Upper lobe of left lung (tissue), 6 donors: Measurements from ENCODE around the gene PNPLA7. TPM values are rescaled to one million over a fixed set of nuclear protein-coding genes. Genes with fewer than 3 reads are reported as not detected.
A peak's percentile ranks its signal among the peaks of the same experiment; 100 is the strongest.
"Not testable (repeated sequence)": the region's sequence is repeated elsewhere in the genome, so short reads cannot be mapped to it uniquely, and the experiment has no call there.

Source experiments
- ATAC-seq, 2 donors: fragments of 200-7000 bp; cut with Tn5 transposase; one replicate each; pipeline ENCODE4 v1.9.1; 2022; ENCODE audit warnings: mild to moderate bottlenecking in 2 of 2, moderate library complexity in 2 of 2; ENCODE audit not compliant: low FRiP score in 2 of 2
- DNase-seq, 2 donors: peaks; one replicate each; pipeline ENCODE4 v3.0.0-alpha.2; 2019 to 2020
- H3K27ac ChIP-seq, 4 donors: fragments of 200-600 bp; sonication (generic); one replicate each; pipeline ENCODE4 v1.5.1; 2016 to 2019
- H3K27me3 ChIP-seq, 4 donors: fragments of 200-600 bp; sonication (generic); one replicate each; pipeline ENCODE4 v1.5.1; 2017 to 2019
- H3K36me3 ChIP-seq, 4 donors: fragments of 200-600 bp; sonication (generic); one replicate each; pipeline ENCODE4 v1.5.1; 2016 to 2019
- H3K4me1 ChIP-seq, 4 donors: fragments of 200-600 bp; sonication (generic); one replicate each; pipeline ENCODE4 v1.5.1; 2018 to 2019
- H3K4me3 ChIP-seq, 4 donors: fragments of 200-600 bp; sonication (generic); one replicate each; pipeline ENCODE4 v1.5.1; 2017 to 2019; ENCODE audit warnings: mild to moderate bottlenecking in 2 of 4, moderate library complexity in 1 of 4
- H3K9me3 ChIP-seq, 4 donors: fragments of 200-600 bp; sonication (generic); one replicate each; pipeline ENCODE4 v1.5.1; 2018 to 2019
- EP300 ChIP-seq, 4 donors: sonication (generic); formaldehyde crosslinking; IDR thresholded peaks; one replicate each; pipeline ENCODE4 v1.5.1; 2017; ENCODE audit warnings: antibody characterized with exemption in 4 of 4, control low read depth in 2 of 4
- POLR2A ChIP-seq, 4 donors: fragments of 450-650 bp; IDR thresholded peaks; one replicate each; pipeline ENCODE4 v1.5.1; 2016 to 2017; ENCODE audit warnings: antibody characterized with exemption in 4 of 4, mild to moderate bottlenecking in 2 of 4
- POLR2AphosphoS5 ChIP-seq, 2 donors: sonication (generic); formaldehyde crosslinking; IDR thresholded peaks; one replicate each; pipeline ENCODE4 v1.5.1; 2017; ENCODE audit warnings: antibody characterized with exemption in 2 of 2
- WGBS, 2 donors: methylation state at CpG; one replicate each; pipeline ENCODE4 v1.1.5; 2017 to 2018; 5-methylcytosine and 5-hydroxymethylcytosine counted together
- total RNA-seq, 6 donors: library from RNA; depleted of rRNA in 4 of 6; stranded (reverse); fragments of >200 nt in 4 of 6; gene quantifications; one replicate each; pipeline versions ENCODE4 v1.1.0 to v1.2.1, GENCODE V29; 2016 to 2021
- TF ChIP-seq, protein P1 (sequence below), 6 experiments: fragments of 450-650 bp in 4 of 6; fragments of 200-600 bp in 2 of 6; sonication (generic) in 2 of 6; IDR thresholded peaks; one replicate each; pipeline ENCODE4 v1.5.1; 2016 to 2019; ENCODE audit warnings: antibody characterized with exemption in 6 of 6
- donor health status: DM: no; HTN: no; CAD: no; lungs with moderate emphysema.
- donor health status: DM: no; HTN: yes; CAD: no; lungs with severe emphysema.

PNPLA7 gene
- total RNA-seq, 6 donors from 2014 or later, result 6.0 to 104 (median 14.0) TPM

DNA sequence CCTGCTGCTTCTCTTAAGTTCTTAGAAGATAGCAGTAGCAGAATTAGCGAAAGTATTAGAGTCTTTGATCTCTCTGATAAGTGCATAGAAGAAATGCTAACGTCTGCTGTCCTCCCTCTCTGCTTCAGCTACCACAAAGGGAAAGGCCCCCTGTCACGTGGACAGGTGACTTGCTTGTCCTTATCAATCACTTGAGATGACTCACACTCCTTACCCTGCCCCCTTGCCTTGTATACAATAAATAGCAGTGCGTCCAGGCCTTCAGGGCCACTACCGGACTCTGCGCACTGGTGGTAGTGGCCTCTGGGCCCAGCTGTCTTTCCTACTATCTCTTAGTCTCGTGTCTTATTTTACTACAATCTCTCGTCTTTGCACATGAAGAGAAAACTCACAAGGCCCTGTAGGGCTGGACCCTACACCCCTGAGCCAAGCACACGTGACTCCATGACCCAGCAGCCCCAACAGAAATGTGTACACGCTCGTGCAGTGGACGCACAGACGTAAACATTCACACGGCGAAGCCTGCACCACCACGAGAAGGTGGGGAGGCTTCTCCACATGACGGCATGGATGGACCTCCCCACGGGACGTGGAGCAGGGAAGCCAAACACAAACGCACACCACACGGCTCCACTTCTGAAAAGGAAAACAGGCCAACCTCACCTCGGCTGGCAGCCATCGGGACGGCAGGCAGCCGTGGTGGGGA is 38.3 kb downstream of the PNPLA7 start:
- WGBS, 2 donors, result 86 to 92% methylated on average over 19 to 25 of the region's 25 CpGs
- ATAC-seq, result no peak

DNA sequence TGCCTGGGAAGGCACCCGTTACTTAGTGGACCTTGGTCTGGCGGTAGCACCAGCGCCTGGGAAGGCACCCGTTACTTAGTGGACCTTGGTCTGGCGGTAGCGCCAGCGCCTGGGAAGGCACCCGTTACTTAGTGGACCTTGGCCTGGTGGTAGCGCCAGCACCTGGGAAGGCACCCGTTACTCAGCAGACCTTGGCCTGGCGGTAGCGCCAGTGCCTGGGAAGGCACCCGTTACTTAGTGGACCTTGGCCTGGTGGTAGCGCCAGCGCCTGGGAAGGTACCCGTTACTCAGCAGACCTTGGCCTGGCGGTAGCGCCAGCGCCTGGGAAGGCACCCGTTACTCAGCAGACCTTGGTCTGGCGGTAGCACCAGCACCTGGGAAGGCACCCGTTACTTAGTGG is 39.1 kb downstream of the PNPLA7 start:
- not testable (repeated sequence) for ATAC-seq, H3K4me3 ChIP-seq, H3K27me3 ChIP-seq, H3K27ac ChIP-seq, H3K9me3 ChIP-seq, H3K36me3 ChIP-seq, DNase-seq, H3K4me1 ChIP-seq
- WGBS, 2 donors, result 97 to 100% methylated on average over 1 to 21 of the region's 22 CpGs

More for the DNA sequence above, 38.3 kb downstream of the PNPLA7 start:
- no peaks in the 10 kb centered on the region for H3K9me3 ChIP-seq
- H3K27me3 ChIP-seq, result no peaks in the 10 kb centered on the region
- H3K4me3 ChIP-seq, result no peak overlapping the region
- no peaks in the 10 kb centered on the region for H3K4me1 ChIP-seq
- H3K36me3 ChIP-seq, result no peaks in the 10 kb centered on the region
- no peak for DNase-seq
- TF ChIP-seq, protein P1, sequence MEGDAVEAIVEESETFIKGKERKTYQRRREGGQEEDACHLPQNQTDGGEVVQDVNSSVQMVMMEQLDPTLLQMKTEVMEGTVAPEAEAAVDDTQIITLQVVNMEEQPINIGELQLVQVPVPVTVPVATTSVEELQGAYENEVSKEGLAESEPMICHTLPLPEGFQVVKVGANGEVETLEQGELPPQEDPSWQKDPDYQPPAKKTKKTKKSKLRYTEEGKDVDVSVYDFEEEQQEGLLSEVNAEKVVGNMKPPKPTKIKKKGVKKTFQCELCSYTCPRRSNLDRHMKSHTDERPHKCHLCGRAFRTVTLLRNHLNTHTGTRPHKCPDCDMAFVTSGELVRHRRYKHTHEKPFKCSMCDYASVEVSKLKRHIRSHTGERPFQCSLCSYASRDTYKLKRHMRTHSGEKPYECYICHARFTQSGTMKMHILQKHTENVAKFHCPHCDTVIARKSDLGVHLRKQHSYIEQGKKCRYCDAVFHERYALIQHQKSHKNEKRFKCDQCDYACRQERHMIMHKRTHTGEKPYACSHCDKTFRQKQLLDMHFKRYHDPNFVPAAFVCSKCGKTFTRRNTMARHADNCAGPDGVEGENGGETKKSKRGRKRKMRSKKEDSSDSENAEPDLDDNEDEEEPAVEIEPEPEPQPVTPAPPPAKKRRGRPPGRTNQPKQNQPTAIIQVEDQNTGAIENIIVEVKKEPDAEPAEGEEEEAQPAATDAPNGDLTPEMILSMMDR (IDR thresholded peaks at IDR 0.05), result no peak
- TF ChIP-seq POLR2AphosphoS5 (IDR thresholded peaks at IDR 0.05) (no peak), EP300 (IDR thresholded peaks at IDR 0.05) (no peak), POLR2A (IDR thresholded peaks at IDR 0.05) (no peak)
- H3K27ac ChIP-seq, result no peak overlapping the region

- Histone ChIP-seq H3K9me3 (no peaks in the 10 kb centered on the region), H3K4me3 (no peak overlapping the region), H3K27ac (no peak overlapping the region), H3K27me3 (no peaks in the 10 kb centered on the region), H3K36me3 (no peaks in the 10 kb centered on the region), H3K4me1 (no peaks in the 10 kb centered on the region)
- ATAC-seq (no peak), DNase-seq (no peak)
- no peak for TF ChIP-seq POLR2A (IDR thresholded peaks at IDR 0.05)
- TF ChIP-seq, protein P1 (IDR thresholded peaks at IDR 0.05), result no peak
- no peak for TF ChIP-seq EP300 (IDR thresholded peaks at IDR 0.05)
- no peak for TF ChIP-seq POLR2AphosphoS5 (IDR thresholded peaks at IDR 0.05)
- 84% methylated on average over 14 of the region's 14 CpGs for WGBS, 2 donors
Observed at GRCh38 chr9:137509198-137509597, 41.0 kb downstream of the PNPLA7 start.

DNA sequence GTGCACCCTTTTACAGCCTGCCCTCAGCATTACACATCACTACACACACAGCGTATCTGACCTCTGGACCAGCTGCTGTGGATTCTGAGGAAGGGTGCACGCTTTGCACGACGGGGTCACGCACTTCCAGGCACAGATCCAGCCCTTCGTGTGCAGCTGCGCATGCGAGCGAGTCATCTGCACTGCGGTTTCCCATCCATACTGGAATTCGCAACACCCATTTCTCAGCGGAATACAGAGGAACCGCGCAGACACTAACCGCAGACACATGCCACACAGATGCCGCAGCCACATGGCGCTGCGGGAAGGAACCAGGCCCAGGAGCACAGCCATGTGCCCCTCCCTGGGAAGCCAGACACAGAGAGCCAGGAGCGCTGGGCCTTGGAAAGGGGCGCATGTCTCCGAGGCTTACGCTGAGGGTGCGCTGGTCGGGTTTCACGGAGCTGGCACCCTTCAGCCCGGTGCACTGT is 43.5 kb downstream of the PNPLA7 start:
- no peak overlapping the region for H3K27ac ChIP-seq
- H3K36me3 ChIP-seq, result no peaks in the 10 kb centered on the region
- no peak overlapping the region for H3K4me3 ChIP-seq
- TF ChIP-seq, protein P1 (IDR thresholded peaks at IDR 0.05), result no peak
- TF ChIP-seq EP300 (IDR thresholded peaks at IDR 0.05), result no peak
- no peak for TF ChIP-seq POLR2AphosphoS5 (IDR thresholded peaks at IDR 0.05)
- TF ChIP-seq POLR2A (IDR thresholded peaks at IDR 0.05), result no peak
- no peaks in the 10 kb centered on the region for H3K4me1 ChIP-seq
- no peaks in the 10 kb centered on the region for H3K9me3 ChIP-seq
- no peaks in the 10 kb centered on the region for H3K27me3 ChIP-seq
- WGBS, 2 donors, result 88 to 92% methylated on average over 8 to 26 of the region's 26 CpGs
- ATAC-seq (peak in 1 of 2 donors; percentile 61), DNase-seq (no peak)

DNA sequence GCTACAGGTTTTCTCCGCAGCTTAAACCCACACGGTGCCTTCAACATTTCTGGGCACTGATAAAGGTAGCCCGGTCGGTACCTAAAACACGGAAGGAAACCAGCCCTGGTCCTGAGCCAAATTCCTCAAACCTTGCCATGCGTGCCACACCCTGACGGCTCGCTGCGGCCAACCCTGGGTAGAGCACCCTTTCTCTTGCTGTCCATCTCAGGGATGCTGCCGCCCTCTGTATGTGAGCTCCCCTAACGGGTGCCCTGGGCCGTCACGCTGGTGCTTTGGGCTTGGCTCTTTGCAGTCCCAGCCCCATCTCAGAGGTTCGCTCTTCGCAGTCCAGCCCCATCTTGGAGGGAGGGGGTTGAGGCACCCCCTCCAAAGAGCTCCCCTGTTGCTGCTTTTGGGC is 43.9 kb downstream of the PNPLA7 start:
- no peaks in the 10 kb centered on the region for H3K9me3 ChIP-seq
- no peaks in the 10 kb centered on the region for H3K36me3 ChIP-seq
- TF ChIP-seq, protein P1 (IDR thresholded peaks at IDR 0.05), result no peak
- TF ChIP-seq POLR2AphosphoS5 (IDR thresholded peaks at IDR 0.05) (no peak), EP300 (IDR thresholded peaks at IDR 0.05) (no peak), POLR2A (IDR thresholded peaks at IDR 0.05) (no peak)
- WGBS, 2 donors, result 73 to 85% methylated on average over 7 to 15 of the region's 15 CpGs
- DNase-seq, result no peak
- no peaks in the 10 kb centered on the region for H3K4me1 ChIP-seq
- H3K4me3 ChIP-seq, result no peak overlapping the region
- no peaks in the 10 kb centered on the region for H3K27me3 ChIP-seq
- H3K27ac ChIP-seq, result no peak overlapping the region
- peak in 1 of 2 donors; percentile 9 for ATAC-seq
